Measurements from ENCODE around the gene SPECC1.
"Not testable (repeated sequence)": the region's sequence is repeated elsewhere in the genome, so short reads cannot be mapped to it uniquely, and the experiment has no call there.

The SPECC1 gene

DNA sequence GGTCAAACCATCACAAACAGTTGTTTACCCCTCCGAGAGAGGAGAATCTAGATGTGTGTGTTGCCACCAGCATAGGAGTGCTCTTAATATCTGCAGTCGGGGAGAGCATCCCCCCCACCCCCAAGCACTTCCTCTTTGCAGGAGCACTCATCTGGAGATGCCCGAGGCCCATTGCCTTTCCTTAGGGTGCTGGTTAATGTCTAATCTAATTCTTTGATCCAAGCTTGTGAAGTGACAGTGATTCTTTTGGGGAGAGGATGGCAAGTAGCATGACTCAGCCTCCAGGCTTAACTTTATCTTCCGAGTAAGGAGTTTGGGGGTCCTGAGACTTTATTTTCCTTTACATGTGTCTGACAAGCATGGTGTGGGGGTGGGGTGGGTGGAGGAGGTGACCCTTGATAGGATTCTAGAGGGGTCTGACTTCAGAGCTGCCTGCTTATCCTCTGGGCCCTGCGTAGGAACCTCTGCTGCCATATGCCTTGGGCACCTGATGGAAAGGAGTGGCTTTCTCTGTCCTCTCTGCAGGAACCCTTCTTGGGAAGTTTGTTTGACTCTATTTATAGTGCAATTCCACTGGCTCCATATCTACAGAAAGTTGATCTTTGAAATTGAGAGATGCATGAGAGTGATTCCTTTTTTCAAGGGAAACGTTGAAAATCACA is 207.1 kb downstream of the SPECC1 start:
- H3K4me3 Mint-ChIP-seq = no peak overlapping the region
- ATAC-seq (replicated peaks) (no peak), DNase-seq (no peak)
- H3K9me3 Mint-ChIP-seq = no peaks in the 10 kb centered on the region
- no peaks in the 10 kb centered on the region for H3K36me3 Mint-ChIP-seq (ENCODE audit: insufficient read depth)
- no peaks in the 10 kb centered on the region for H3K27me3 Mint-ChIP-seq
- no peak overlapping the region for H3K27ac Mint-ChIP-seq
- H3K4me1 Mint-ChIP-seq (ENCODE audit: low read depth in 2 of 2) = no peaks in the 10 kb centered on the region

GRCh38 chr17:20216853-20217252 is 207.7 kb downstream of the SPECC1 start:
- Mint-ChIP-seq H3K9me3 (no peaks in the 10 kb centered on the region), H3K4me1 (ENCODE audit: low read depth in 2 of 2) (no peaks in the 10 kb centered on the region), H3K27me3 (no peaks in the 10 kb centered on the region), H3K36me3 (ENCODE audit: insufficient read depth) (peaks cover 3% of the 10 kb centered on the region), H3K4me3 (no peak overlapping the region), H3K27ac (no peak overlapping the region)
- DNase-seq (no peak), ATAC-seq (replicated peaks) (no peak)

- H3K36me3 Mint-ChIP-seq (ENCODE audit: insufficient read depth) = peaks cover 4% of the 10 kb centered on the region
- no peaks in the 10 kb centered on the region for H3K4me1 Mint-ChIP-seq (ENCODE audit: low read depth in 2 of 2)
- H3K27me3 Mint-ChIP-seq = no peaks in the 10 kb centered on the region
- H3K4me3 Mint-ChIP-seq = no peak overlapping the region
- DNase-seq (no peak), ATAC-seq (replicated peaks) (no peak)
- no peaks in the 10 kb centered on the region for H3K9me3 Mint-ChIP-seq
- no peak overlapping the region for H3K27ac Mint-ChIP-seq
These were observed 208.5 kb downstream of the SPECC1 start for GRCh38 chr17:20217677-20218076.

DNA sequence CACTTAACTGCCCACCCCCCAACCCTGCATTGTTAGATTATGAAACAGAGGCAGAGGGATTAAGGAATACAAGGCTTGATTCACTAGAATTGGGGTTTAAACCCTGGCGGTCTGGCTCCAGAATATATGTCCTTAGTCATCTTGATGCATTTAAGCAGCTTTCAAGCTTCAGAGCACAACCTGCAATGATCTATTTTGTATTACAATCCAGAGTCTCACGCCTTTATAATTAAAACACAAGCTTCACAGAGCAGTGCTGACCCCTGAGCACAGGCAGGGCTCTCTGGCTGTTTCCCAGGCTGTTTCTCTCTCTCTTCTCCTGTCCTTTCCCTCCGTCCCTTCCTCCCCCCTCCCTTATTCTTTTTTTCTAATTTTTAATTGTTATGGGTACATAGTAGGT is 209.1 kb downstream of the SPECC1 start:
- H3K4me1 Mint-ChIP-seq (ENCODE audit: low read depth in 2 of 2) = no peaks in the 10 kb centered on the region
- no peak for DNase-seq
- no peak overlapping the region for H3K27ac Mint-ChIP-seq
- H3K27me3 Mint-ChIP-seq = no peaks in the 10 kb centered on the region
- H3K36me3 Mint-ChIP-seq (ENCODE audit: insufficient read depth) = peaks cover 4% of the 10 kb centered on the region
- H3K4me3 Mint-ChIP-seq = no peak overlapping the region
- H3K9me3 Mint-ChIP-seq = no peaks in the 10 kb centered on the region
- ATAC-seq (replicated peaks) = no peak

- no peak overlapping the region for H3K4me3 Mint-ChIP-seq
- H3K36me3 Mint-ChIP-seq (ENCODE audit: insufficient read depth) = peaks cover 11% of the 10 kb centered on the region
- no peak for DNase-seq
- no peak for ATAC-seq (replicated peaks)
- H3K27ac Mint-ChIP-seq = peak overlapping the region in 1 of 2 donors; percentile 13
- H3K9me3 Mint-ChIP-seq = no peaks in the 10 kb centered on the region
- H3K27me3 Mint-ChIP-seq = no peaks in the 10 kb centered on the region
- no peaks in the 10 kb centered on the region for H3K4me1 Mint-ChIP-seq (ENCODE audit: low read depth in 2 of 2)
These were observed 214.7 kb downstream of the SPECC1 start for GRCh38 chr17:20223808-20224328.

DNA sequence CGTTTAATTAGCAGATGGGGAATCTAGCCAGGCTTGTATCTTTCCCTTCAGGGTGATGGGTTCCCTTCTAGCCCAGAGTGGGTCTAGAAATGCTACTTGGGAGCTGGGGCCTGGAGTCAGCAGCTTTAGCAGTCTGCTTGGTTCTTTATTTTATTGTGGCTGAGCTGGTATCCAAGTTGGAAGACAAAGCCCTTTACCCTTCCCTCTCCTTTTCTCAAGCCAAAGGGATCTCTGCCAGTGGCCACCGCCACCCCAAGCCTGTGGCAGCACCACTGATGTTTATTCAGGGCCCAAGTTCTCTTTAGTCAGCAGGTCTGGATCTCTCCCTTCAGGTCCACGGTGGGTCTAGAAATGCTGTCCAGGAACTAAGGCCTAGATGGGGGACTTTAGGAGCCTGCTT is 215.2 kb downstream of the SPECC1 start:
- ATAC-seq (replicated peaks) (no peak), DNase-seq (no peak)
- no peak overlapping the region for H3K4me3 Mint-ChIP-seq
- no peaks in the 10 kb centered on the region for H3K27me3 Mint-ChIP-seq
- H3K27ac Mint-ChIP-seq = peak overlapping the region in 1 of 2 donors; percentile 13
- no peaks in the 10 kb centered on the region for H3K4me1 Mint-ChIP-seq (ENCODE audit: low read depth in 2 of 2)
- peaks cover 11% of the 10 kb centered on the region for H3K36me3 Mint-ChIP-seq (ENCODE audit: insufficient read depth)
- no peaks in the 10 kb centered on the region for H3K9me3 Mint-ChIP-seq

DNA sequence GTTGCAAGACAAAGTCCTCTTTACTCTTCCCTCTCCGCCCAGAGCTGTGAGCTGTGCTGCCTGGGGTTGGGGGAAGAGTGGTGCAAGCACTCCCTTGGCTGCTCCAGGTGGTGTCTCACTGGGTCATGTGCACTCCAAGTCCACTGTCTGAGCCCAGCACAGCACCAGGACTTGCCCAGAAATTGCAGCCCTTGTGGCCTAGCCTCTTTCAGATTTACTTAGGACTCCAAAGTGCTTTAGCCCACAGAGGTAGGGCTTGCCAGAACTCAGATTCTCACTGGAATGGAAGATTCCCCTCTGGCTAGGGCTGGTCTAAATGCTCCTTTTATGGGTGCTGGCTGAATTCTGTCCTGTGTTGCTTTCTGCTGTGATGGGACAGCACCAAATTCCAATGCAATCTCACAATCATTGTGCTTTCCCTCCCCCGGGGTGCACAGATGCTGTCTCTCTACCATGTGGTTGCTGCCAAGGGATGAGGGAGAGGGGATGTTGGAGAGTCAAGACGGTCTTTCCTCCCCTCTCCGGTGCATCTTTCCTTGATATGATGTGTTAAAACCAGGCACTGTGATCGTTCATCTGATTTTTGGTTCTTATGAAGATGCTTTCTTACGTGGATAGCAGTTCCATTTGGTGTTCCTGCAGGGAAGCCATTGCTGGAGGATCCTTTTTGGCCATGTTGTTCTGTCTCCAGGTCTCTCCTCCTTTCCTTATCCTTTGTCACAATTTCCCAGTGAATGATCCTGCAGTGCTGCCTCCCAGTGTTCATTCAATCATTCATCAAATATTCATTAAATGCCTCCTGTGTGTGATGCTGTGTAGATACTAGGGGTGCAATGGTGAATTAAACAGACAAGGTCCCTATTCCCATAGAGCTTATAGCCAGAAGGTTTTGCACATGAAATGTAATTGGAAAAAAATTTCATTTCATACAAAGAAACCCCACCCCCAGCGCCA is 216.3 kb downstream of the SPECC1 start:
- Mint-ChIP-seq H3K27ac (no peak overlapping the region), H3K4me3 (no peak overlapping the region), H3K27me3 (no peaks in the 10 kb centered on the region), H3K36me3 (ENCODE audit: insufficient read depth) (peaks cover 11% of the 10 kb centered on the region), H3K9me3 (no peaks in the 10 kb centered on the region), H3K4me1 (ENCODE audit: low read depth in 2 of 2) (no peaks in the 10 kb centered on the region)
- DNase-seq = no peak
- ATAC-seq (replicated peaks) = no peak

- no peaks in the 10 kb centered on the region for H3K4me1 Mint-ChIP-seq (ENCODE audit: low read depth in 2 of 2)
- peaks cover 7% of the 10 kb centered on the region for H3K36me3 Mint-ChIP-seq (ENCODE audit: insufficient read depth)
- no peaks in the 10 kb centered on the region for H3K27me3 Mint-ChIP-seq
- no peak overlapping the region for H3K4me3 Mint-ChIP-seq
- no peaks in the 10 kb centered on the region for H3K9me3 Mint-ChIP-seq
- ATAC-seq (replicated peaks) (peak; percentile 84), DNase-seq (peak; percentile 47 to 60 (median 56))
- H3K27ac Mint-ChIP-seq = peak overlapping the region in 1 of 2 donors; percentile 27
These were observed 217.8 kb downstream of the SPECC1 start for GRCh38 chr17:20226814-20227482.

GRCh38 chr17:20227720-20228370 is 218.7 kb downstream of the SPECC1 start:
- H3K36me3 Mint-ChIP-seq (ENCODE audit: insufficient read depth); H3K9me3 Mint-ChIP-seq; ATAC-seq (replicated peaks); H3K4me1 Mint-ChIP-seq (ENCODE audit: low read depth in 2 of 2); DNase-seq; H3K27ac Mint-ChIP-seq; H3K27me3 Mint-ChIP-seq; H3K4me3 Mint-ChIP-seq: not testable (repeated sequence)

DNA sequence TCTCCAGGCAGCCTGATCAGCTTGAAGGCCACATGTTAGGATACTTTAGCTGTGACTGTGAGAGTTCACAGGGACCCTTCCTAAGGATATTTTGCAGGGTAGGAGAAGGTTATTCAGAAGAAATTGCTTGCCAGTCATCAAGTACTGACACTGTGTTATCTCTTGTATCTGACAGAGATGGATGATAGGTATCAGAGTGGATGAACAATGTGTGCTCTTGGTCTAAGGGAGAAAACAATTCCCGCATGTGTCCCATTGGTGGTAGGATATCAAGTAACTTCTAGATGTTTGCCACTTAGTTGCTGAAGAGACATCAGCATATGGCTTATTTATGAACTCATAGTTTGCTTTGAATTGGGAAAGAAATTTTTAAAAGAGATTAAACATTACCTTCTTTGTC is 219.3 kb downstream of the SPECC1 start:
- Mint-ChIP-seq H3K27ac (no peak overlapping the region), H3K9me3 (no peaks in the 10 kb centered on the region), H3K36me3 (ENCODE audit: insufficient read depth) (peaks cover 7% of the 10 kb centered on the region), H3K4me1 (ENCODE audit: low read depth in 2 of 2) (no peaks in the 10 kb centered on the region), H3K27me3 (no peaks in the 10 kb centered on the region), H3K4me3 (no peak overlapping the region)
- no peak for ATAC-seq (replicated peaks)
- DNase-seq = no peak

DNA sequence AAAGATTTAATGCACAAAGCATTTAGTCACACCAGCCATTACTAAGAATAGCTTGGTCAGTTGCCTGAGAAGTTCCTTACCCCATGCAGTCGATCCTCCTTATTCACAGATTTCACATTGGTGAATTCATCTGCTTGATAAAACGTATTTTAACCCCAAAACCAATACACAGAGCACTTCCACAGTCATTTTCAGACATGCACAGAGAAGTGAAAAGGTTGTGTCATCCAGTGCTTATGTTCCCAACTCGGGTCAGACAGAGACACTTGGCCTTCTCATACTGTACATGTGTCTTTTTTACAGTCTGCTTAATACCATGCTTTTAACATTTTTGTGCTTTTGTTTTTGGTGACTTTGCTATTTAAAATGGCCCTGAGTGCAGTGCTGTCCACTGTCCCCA is 219.7 kb downstream of the SPECC1 start:
- no peak overlapping the region for H3K27ac Mint-ChIP-seq
- H3K9me3 Mint-ChIP-seq = no peaks in the 10 kb centered on the region
- no peak for ATAC-seq (replicated peaks)
- no peak overlapping the region for H3K4me3 Mint-ChIP-seq
- no peaks in the 10 kb centered on the region for H3K27me3 Mint-ChIP-seq
- peaks cover 0 to 2% of the 10 kb centered on the region in 2 donors for H3K4me1 Mint-ChIP-seq (ENCODE audit: low read depth in 2 of 2)
- DNase-seq = no peak
- H3K36me3 Mint-ChIP-seq (ENCODE audit: insufficient read depth) = peaks cover 7% of the 10 kb centered on the region

GRCh38 chr17:20230924-20231323 is 221.8 kb downstream of the SPECC1 start:
- Mint-ChIP-seq H3K36me3 (ENCODE audit: insufficient read depth) (peaks cover 11% of the 10 kb centered on the region), H3K27me3 (no peaks in the 10 kb centered on the region), H3K27ac (no peak overlapping the region), H3K4me3 (no peak overlapping the region), H3K4me1 (ENCODE audit: low read depth in 2 of 2) (peaks cover 3 to 16% of the 10 kb centered on the region in 2 donors), H3K9me3 (no peaks in the 10 kb centered on the region)
- DNase-seq (no peak), ATAC-seq (replicated peaks) (no peak)

DNA sequence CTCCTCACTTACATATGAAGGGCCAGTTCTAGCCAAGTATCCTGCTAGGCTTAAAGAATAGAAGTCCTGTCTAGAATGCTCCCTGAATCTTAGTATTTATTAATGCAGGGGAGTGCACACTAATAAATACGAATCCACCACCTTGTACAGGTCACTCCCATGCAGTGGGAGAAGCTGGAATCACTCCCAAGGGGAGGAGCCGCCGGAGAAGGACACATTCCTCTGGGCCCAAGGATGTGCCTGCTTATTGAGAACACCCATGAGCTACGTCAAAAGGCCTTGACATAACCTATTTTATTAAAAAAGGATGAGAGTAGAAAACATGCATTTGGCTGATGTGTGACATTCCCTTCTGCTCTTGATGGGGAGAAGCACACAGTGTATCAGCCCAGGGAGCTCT is 223.5 kb downstream of the SPECC1 start:
- Mint-ChIP-seq H3K4me1 (ENCODE audit: low read depth in 2 of 2) (peaks cover 3 to 16% of the 10 kb centered on the region in 2 donors), H3K9me3 (no peaks in the 10 kb centered on the region), H3K4me3 (no peak overlapping the region), H3K27me3 (no peaks in the 10 kb centered on the region), H3K27ac (no peak overlapping the region), H3K36me3 (ENCODE audit: insufficient read depth) (peaks cover 14% of the 10 kb centered on the region)
- DNase-seq (no peak), ATAC-seq (replicated peaks) (no peak)

All from effector memory CD8-positive, alpha-beta T cell (primary cell).